Stimulated activated CD8-positive, alpha-beta memory T cell treated with anti-CD3 and anti-CD28 coated beads, Interleukin-4, amount 100 ng/mL, for 4 hours (primary cell): ENCODE measurements around the gene ANKRD11.

Experiments
- DNase-seq, 2 donors: peaks; one replicate each; pipeline ENCODE4 v3.0.0-alpha.2; 2020; ENCODE audit warnings: low read depth in 2 of 2, low spot score in 1 of 2

The ANKRD11 gene

GRCh38 chr16:89490439-89491237, at the start of gene ANKRD11:
Gene ANKRD11, minus strand, starts transcription at chr16:89490561. Its CDS starts 173,542 bp downstream, at chr16:89317019.
- DNase-seq, result peak; percentile 93 to 98

DNA sequence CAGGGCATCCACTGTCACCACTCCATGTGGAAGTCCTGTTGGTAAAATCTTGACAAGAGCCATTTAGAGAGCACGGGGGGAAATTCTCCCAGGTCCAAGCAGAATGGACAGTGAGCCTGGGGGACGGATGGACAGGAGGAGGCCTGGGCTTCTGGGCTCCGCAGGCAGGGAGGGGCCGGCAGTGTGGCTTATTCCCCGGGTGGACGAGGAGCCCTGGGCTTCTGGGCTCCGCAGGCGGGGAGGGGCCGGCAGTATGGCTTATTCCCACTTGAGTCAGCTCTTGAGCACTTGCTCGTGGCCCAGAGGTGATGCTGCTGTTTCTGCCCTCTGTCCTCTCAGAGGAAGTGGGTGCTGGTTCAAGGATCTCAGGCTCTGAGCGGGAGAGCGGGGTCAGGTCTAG, 47.9 kb upstream of the ANKRD11 start:
- DNase-seq, result no peak

DNA sequence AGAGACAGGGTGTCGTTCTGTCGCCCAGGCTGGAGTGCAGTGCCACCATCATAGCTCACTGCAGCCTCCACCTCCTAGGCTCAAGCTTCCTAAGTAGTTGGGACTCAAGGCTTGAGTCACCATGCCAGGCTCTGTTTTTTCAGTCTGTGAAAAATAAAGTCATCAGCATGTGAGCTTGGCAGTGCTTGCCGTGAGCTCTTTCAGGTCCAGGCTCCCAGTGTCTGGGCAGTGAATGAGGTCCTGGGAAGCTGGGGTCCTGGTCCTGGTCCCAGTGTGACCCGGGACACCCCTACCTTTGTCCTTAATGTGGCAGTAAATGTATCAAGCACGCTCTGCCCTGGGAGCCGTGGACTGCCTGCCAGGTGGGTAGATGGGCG, 47.2 kb upstream of the ANKRD11 start:
- DNase-seq, result no peak

DNA sequence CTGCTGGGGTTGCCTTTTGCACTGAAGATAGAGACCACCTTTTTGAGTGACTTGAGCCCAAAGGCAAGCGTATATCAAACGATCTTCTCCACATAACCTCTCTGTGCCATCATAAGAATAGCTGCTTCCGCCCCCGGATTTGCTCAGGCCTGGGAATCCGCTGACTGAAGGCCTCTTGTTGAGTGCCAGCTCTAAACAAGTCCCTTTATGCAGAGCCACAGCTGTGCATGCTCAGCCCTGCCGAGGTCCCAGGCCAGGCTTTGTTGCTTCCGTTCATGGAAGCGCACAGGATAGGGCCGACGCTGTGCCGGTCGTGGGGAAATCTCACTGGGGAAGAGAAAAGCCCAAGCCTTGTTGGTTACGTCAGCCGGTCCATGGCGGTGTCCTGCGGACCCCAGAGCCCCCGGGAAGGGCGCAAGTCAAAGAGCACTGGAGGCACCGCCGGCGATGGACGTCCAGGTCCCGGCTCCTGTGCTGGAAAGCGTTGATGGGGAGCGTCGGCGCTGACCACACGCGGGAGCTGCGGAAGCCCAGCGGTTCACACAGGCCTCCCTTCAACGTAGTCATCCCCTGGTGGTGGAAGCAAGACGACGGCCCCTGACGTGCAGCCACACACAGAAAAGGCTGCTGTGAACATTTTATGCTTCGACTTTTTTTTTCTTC, 46.7 kb upstream of the ANKRD11 start:
- no peak for DNase-seq

DNA sequence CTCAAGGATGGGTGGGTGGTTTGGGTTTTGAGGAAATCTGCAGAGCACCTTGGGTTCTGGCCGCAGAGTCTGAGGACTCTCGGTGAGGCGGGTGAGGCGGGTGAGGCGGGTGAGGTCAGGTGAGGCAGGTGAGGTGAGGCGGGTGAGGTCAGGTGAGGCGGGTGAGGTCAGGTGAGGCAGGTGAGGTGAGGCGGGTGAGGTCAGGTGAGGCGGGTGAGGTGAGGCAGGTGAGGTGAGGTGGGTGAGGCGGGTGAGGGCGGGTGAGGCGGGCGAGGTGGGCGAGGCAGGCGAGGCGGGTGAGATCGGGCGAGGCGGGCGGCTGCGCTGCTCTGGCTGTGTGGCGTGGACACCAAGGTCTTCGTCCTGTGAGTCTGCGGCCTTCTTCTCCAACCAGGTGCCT, 46.0 kb upstream of the ANKRD11 start:
- DNase-seq, result no peak

DNA sequence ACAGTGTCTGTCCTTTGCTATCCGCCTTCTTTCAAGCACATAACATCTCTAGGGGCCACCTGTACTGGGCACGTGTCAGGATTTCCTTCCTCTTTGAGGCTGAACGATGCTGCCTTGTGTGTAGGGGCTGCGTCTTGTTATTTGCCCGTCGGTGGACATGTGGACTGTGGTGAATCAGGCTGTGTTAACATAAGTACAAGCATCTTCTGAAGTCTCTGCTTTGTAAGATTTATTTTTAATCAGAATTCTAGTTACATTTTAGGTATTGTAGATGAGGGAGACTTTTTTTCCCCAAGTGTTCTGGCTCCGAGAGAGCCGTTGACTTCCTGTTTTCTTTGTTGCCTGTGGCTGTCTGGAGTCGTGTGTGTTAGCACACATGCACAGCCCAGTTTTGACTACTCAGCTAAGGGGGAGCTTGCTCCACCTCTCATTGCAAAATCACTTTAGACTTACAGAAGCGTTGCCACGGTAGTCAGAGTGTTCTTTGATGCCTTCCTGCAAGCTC, 43.9 kb upstream of the ANKRD11 start:
- no peak for DNase-seq

- DNase-seq, result no peak
Observed at GRCh38 chr16:89531821-89532526, 41.6 kb upstream of the ANKRD11 start.

DNA sequence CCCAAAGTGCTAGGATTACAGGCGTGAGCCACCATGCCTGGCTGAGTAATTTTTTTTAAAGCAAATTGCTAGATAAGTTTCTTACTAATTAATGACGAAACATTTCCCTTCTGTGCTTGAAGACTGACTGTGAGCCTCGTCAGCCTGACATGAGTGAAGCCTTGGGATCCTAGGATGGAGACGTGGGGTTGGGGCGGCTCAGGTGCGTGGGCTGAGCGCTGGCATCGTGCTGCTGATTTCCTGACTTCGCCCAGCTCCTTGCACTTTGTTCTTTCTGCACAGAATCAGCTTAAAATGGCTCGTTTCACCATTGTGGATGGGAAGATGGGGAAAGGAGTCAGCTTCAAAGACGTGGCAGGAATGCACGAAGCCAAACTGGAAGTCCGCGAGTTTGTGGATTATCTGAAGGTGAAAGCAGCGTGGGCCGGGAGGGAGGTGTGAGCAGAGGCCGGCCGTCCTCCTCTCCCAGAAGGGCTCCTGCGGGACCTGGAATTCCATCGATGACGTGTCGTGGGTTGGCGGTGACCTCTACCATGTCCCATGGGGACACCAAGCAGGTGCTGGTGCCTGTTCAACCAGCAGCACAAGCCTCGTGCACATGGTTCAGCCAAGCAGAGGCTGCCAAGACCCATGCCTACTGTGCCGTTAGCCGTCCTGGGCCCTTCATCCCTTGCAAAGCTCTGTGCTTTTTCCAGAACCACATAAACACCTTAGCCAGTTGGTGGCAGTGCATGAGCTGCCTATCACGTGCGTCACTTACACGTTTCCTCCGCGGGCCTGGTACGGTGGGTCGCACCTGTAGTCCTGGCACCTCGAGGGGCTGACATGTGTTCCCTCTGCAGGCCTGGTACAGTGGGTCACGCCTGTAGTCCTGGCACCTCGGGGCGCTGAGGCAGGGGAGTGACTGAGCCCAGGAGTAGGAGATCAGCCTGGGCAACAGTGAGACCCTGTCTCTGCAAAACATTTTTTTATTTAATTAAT, 40.3 kb upstream of the ANKRD11 start:
- no peak for DNase-seq

DNA sequence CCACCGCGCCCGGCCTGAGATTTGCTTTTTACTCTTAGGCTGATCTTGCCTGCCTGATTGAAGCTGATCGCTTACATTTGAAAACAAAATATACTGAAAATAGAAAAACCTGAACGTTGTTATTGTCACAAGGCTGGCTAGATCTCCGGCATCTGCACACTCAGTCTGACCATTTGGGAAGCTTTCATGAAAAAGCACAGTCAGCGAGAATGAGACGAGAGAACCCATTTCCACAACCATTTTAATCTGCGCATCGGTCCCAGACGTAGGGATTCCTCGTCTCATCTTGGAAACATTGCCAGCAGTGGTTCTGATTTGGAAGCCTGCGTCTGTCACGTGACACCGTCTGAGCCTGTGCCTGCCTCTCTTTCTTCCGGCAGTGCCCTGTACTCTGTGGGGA, 38.7 kb upstream of the ANKRD11 start:
- no peak for DNase-seq

DNA sequence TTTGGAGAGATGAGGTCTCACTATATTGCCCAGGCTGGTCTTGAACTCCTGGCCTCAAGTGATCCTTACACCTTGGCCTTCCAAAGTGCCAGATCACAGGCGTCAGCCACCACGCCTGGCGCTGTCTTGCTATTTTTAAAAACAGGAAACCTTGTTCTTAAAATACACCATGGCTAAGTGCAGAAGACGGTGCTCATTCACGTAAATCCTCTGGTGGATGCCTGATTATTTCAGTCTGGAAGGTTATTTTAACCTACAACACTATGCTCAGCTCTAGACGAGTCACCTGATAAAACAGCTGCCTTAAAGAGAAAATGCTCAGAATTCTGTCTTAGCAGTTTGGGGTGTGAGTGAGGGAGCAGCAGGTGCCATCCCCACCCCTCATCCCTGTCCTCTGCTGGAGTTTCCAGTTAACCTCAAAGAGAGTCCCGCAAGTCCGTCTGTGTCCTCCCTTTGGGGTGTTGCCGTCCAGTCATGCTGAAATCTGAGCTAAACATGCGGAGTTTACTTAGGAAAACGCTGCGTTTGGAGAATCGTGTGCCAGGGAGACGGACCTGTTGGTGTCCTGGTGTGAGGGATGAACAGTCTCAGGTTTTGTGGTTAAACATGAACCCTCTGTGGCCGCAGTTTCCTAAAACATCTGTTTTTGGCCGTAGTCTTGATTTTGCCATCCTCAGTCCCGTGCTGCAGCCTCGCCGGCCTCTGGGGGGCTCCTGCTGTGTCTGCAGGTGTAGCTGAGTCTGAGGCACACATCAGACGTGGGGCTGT, 35.0 kb upstream of the ANKRD11 start:
- DNase-seq, result no peak

GRCh38 chr16:89523680-89524344, 33.5 kb upstream of the ANKRD11 start:
- no peak for DNase-seq

DNA sequence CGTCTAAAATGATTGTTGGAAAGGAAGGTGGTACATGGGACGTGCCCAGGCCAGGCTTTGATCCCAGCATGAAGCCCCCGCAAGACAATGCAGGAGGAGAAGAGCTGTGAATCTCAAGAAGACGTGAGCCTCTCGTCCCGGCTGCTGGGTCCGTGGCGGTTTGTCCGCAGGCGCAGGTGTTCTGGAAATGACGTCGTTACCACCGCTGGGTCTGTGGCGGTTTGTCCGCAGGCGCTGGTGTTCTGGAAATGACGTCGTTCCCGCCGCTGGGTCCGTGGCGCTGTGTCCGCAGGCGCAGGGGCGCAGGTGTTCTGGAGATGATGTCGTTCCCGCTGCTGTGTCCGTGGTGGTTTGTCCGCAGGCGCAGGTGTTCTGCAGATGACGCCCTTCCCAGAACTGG, 31.9 kb upstream of the ANKRD11 start:
- DNase-seq, result no peak

GRCh38 chr16:89519881-89520280, 29.5 kb upstream of the ANKRD11 start:
- no peak for DNase-seq

DNA sequence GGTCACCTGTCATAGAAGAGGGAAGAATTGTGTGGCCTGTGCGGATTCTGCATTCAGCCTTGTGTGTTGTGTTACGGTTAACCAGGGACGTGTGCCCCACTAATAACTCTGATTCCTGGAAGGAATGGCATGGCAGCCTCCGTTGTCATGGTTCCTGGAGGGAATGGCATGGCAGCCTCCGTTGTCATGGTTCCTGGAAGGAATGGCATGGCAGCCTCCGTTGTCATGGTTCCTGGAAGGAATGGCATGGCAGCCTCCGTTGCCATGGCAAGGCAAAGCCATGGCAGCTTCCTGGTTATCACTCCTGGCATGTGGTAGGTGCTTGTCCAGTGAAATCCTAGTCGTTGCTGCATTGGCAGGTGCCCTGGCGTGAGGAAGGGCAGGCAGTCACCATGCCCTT, 26.8 kb upstream of the ANKRD11 start:
- no peak for DNase-seq

DNA sequence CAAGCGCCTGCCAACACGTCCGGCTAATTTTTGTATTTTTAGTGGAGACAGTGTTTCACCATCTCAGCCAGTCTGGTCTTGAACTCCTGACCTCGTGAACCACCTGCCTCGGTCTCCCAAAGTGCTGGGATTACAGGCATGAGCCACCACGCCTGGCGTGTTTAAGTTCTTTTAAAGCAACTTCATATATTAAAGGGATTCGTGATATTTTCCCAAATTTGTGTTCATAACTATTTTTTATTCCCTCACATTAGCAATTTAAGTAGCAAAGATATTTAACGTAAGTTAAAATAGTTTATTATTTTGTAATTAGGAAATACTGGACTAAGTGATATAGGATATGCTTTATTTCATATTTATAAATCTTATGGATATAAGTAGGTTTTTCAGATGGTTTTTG, 22.1 kb upstream of the ANKRD11 start:
- DNase-seq, result no peak

DNA sequence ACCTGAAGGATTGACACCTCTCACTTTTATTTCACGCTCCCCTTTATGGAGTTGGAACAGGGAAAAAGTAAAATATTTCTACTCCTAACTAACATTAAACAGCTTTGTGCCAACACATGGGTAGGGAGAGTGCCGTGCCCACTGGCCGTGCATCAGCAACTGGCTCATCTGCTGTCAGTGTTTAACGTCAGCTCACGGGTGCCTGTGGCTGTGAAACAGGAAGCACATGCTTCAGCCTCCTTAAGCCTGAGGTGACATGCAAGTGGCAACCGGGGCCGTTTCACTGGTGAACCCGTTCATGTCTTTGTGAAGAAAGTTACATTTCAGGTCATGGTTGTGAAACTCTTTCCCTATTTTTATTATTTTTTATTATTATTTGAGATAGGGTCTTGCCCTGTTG, 21.0 kb upstream of the ANKRD11 start:
- no peak for DNase-seq

DNA sequence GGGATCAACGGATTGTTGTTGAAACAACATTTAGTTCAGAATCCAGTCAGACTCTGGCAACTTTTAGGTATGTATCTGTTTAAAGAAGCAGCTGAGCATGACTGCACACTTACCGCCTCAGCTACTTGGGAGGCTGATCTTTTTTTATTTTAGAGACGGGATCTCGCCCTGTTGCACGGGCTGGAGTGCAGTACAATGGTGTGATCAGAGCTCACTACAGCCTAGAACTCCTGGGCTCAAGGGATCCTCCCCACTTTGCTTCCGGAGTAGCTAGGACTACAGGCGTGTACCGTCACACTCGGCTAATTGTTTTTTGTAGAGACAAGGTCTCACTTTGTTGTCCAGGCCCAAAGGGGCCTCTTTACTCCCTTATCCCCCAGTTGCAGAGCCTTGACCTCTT, 20.2 kb upstream of the ANKRD11 start:
- DNase-seq, result no peak

DNA sequence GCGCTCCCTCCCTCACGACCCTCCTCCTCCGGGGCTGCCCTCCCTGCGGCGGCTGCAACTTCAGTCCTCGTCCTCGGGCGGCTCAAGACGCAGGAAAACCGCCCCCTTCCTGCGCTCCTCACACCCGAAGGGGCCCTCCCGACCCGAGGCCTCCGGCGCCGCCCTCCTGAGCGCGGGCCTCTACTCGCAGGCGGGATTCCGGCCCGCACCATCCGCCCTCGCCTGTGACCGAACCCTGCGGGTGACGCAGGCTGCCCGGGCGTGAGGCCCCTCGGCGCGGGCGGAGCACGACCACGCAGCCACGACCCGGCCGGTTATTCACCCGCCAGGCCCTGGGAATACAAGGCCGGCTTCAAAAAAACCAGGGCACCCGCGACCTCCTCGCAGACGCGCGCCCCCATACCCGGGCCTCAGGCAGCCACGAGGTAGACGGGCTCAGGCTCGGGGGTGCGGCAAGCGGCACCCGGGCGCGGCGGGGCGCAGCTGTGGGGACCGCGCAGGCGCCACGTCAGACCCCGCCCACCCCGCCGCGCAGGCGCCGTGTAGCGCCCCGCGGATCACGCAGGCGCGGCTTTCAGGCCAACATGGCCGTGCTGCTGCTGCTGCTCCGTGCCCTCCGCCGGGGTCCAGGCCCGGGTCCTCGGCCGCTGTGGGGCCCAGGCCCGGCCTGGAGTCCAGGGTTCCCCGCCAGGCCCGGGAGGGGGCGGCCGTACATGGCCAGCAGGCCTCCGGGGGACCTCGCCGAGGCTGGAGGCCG, 17.7 kb upstream of the ANKRD11 start, which contains the start of gene SPG7:
Gene SPG7, plus strand, starts transcription at position 570 of the 757 bp plus-strand sequence. Its CDS starts 15 bp downstream, at position 585.
- DNase-seq, result peak; percentile 73 to 80
